ENCODE data around the gene FLAD1. TPM values are rescaled to one million over a fixed set of nuclear protein-coding genes. Genes with fewer than 3 reads are reported as not detected.

FLAD1 gene
- total RNA-seq, 1 experiment from 2014 or later, result 58.4 TPM

DNA sequence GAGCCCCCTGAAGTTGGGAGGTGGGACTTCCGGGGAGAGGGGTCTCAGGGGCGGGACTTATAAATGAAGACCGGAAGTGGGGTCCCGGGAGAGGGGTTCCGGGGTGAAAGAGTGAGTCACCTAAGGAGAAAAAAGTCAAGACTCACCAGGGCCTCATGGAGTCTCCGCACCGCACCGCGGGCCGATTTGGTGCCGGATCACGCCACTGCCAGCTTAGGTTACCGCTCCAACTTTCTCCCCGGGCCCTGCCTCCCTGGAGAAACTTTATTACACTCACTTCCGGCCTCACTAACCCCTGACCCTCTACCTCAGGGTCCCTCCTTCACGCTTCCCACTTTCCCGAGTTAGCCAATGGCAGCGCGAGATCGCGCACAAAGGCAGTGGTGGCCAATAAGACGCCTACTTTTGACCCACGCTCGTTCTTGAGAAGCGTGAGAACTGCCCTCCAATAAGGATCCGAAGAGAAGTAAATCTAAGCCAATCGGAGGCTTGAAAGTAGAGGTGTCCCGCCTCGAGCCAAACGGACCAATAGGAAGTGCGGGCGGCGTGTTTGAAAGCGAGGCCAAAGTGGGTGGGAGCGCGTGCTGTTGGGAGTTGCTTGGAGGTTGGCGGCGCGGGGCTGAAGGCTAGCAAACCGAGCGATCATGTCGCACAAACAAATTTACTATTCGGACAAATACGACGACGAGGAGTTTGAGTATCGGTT lies 8.9 kb upstream of the FLAD1 start, which contains the start of gene CKS1B:
TSS of gene CKS1B (plus strand) at position 580 of the 706 bp plus-strand sequence. CDS start at position 645, 65 bp downstream.
- peaks cover 5 to 23% of the 10 kb centered on the region in 2 experiments for H3K36me3 ChIP-seq (ENCODE audit: control insufficient read depth in 1 of 2, insufficient read depth in 2 of 2, low read length in 2 of 2)
- RAD21 ChIA-PET (ENCODE audit: low non-redundant PET in 1 of 2, low total read pairs in 2 of 2, uncharacterized antibody in 2 of 2, unreplicated experiment in 2 of 2), result interaction anchor here (0.8 kb wide), 2 partner anchors 10 to 25 kb away, joined by 3 to 4 read pairs; no protein-coding TSS in a partner anchor
- no peaks in the 10 kb centered on the region for H3K9me3 ChIP-seq (ENCODE audit: control insufficient read depth in 1 of 2, insufficient read depth in 1 of 2, low read depth in 1 of 2, low read length in 2 of 2)
- H3K4me2 ChIP-seq (ENCODE audit: low read length), result peak within 1 kb of the TSS; percentile 90
- POLR2A ChIA-PET, result interaction anchor here (0.5 to 5.4 kb wide), 20 partner anchors 9 to 1525 kb away, joined by 3 to 46 read pairs (median 5); partner anchors contain the start of genes FLAD1, KRTCAP2, LENEP and PBXIP1
- CTCF ChIA-PET, result interaction anchor here (0.7 to 2.6 kb wide), 9 partner anchors 8 to 277 kb away, joined by 3 to 14 read pairs (median 3); partner anchors contain the start of genes ADAM15, FLAD1, KRTCAP2 and PBXIP1
- H4K20me1 ChIP-seq (ENCODE audit: insufficient read depth), result no peaks in the 10 kb centered on the region
- no peak within 1 kb of the TSS for H2AFZ ChIP-seq (ENCODE audit: low read depth, low read length, poor library complexity, severe bottlenecking)
- H3K4me3 ChIP-seq (replicated peaks in 1 of 2; ENCODE audit: low read depth in 1 of 2, low read length in 2 of 2), result peak within 1 kb of the TSS; percentile 61 to 70
- ATAC-seq (peak; percentile 78), DNase-seq (ENCODE audit: low read depth, low spot score) (peak; percentile 100)
- no peaks in the 10 kb centered on the region for H3K27me3 ChIP-seq (ENCODE audit: insufficient read depth, low read length)
- peak within 1 kb of the TSS; percentile 86 for H3K9ac ChIP-seq (ENCODE audit: low read length)
- H3K27ac ChIP-seq (ENCODE audit: low read depth, low read length), result peak within 1 kb of the TSS; percentile 86
- intact Hi-C loops (cut with micrococcal nuclease), result loop anchor here (1.0 to 5.0 kb wide), 4 partner anchors 27 to 163 kb away; partner anchors contain the start of genes EFNA4 and SLC50A1
- no TSS peak for BruUV-seq (replicated peaks)
- TF ChIP-seq, protein P1, sequence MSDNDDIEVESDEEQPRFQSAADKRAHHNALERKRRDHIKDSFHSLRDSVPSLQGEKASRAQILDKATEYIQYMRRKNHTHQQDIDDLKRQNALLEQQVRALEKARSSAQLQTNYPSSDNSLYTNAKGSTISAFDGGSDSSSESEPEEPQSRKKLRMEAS (IDR thresholded peaks at IDR 0.05), result no peak
- no peak for TF ChIP-seq EZH2phosphoT487 (IDR thresholded peaks at IDR 0.05; ENCODE audit: borderline replicate concordance)
- no peak for TF ChIP-seq EZH2 (IDR thresholded peaks at IDR 0.05)
- no peak for TF ChIP-seq YY1 (IDR thresholded peaks at IDR 0.05; ENCODE audit: extremely low read depth, insufficient replicate concordance, low read depth, low read length)
- TF ChIP-seq CEBPB (IDR thresholded peaks at IDR 0.05; ENCODE audit: low read depth), result no peak
- no peak for TF ChIP-seq ZFX (IDR thresholded peaks at IDR 0.05)
- no peak for TF ChIP-seq EGR1 (IDR thresholded peaks at IDR 0.05; ENCODE audit: low read depth)
- TF ChIP-seq SP1 (IDR thresholded peaks at IDR 0.05; ENCODE audit: low read depth), result no peak
- TF ChIP-seq, protein P2, sequence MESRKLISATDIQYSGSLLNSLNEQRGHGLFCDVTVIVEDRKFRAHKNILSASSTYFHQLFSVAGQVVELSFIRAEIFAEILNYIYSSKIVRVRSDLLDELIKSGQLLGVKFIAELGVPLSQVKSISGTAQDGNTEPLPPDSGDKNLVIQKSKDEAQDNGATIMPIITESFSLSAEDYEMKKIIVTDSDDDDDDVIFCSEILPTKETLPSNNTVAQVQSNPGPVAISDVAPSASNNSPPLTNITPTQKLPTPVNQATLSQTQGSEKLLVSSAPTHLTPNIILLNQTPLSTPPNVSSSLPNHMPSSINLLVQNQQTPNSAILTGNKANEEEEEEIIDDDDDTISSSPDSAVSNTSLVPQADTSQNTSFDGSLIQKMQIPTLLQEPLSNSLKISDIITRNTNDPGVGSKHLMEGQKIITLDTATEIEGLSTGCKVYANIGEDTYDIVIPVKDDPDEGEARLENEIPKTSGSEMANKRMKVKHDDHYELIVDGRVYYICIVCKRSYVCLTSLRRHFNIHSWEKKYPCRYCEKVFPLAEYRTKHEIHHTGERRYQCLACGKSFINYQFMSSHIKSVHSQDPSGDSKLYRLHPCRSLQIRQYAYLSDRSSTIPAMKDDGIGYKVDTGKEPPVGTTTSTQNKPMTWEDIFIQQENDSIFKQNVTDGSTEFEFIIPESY (IDR thresholded peaks at IDR 0.05; ENCODE audit: extremely low read depth, insufficient replicate concordance, low read length), result peak; percentile 61
- peak; percentile 98 for TF ChIP-seq TCF7L2 (IDR thresholded peaks at IDR 0.05; ENCODE audit: borderline replicate concordance, extremely low read depth, insufficient read depth, insufficient read length)
- no peak for TF ChIP-seq ELF1 (IDR thresholded peaks at IDR 0.05; ENCODE audit: borderline replicate concordance, low read depth)
- peaks cover 85% of the 10 kb centered on the region for H3K79me2 ChIP-seq (ENCODE audit: insufficient read depth, low read length)
- peaks cover 40 to 64% of the 10 kb centered on the region in 2 experiments for H3K4me1 ChIP-seq (ENCODE audit: control insufficient read depth in 1 of 2, insufficient read depth in 2 of 2, low read length in 2 of 2)
- H3K9me2 ChIP-seq (ENCODE audit: insufficient read depth), result no peaks in the 10 kb centered on the region

All from HCT116 (cell line).